Measurements from ENCODE around the gene RSPH6A. TPM values are rescaled to one million over a fixed set of nuclear protein-coding genes. Genes with fewer than 3 reads are reported as not detected.

RSPH6A gene
- total and polyA plus RNA-seq, 2 of the 13 experiments (the other 11 are each of a cell fraction or from before 2014, with no cell fraction given), result 0.07 TPM; not detected in 1

DNA sequence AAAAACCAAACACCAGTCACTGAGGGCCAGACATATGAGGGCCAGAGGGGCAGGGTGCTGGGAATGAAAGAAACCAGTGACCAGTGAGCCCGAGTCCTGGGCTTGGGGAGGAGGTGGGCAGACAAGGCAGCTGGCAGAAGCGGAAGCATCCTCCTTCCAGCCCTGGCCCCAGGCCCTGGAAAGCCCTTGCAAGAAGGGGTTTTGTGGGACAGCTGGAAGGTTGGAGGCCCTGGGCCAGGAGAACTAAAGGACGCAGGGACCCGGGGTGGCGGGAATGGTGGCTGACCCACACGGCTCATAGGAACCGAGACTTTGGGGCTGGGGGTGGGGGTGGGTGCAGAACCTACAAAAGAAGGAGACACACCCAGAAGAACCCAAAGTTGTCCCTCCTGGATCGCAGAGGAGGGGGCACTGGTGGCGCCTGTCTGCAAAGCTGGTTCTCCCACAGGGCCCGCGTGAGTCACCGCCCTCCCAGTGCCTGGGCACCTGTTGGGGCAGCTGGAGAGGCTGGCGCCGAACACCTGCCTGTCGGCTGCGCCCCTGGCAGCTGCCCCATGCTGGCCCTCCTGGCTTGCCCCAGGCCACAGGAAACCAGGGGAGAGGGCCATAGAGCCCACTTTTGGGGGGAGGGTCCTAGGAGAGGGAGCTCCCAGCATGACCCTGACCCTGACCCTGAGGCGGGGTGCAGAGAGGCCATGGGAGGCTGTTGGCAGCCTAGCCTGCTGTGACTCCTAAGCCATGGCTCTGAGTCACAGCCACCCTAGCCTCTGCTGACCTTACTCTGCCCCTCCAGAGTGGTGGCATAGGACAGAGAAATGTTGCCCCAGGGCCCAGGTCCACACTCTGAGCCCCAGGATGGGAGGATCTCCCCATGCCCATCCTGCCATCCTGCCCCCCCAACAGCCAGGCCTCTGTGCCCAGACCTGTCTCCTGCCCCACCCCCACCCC lies 33.6 kb downstream of the RSPH6A start:
- no peak overlapping the region for H3K9ac ChIP-seq (ENCODE audit: insufficient read depth, low read depth, low read length)
- DNase-seq (ENCODE audit: low spot score), result no peak
- H3K36me3 ChIP-seq (replicated peaks in 1 of 2; ENCODE audit: control insufficient read depth in 1 of 2, insufficient read depth in 2 of 2, low read length in 2 of 2), result peaks cover 3 to 4% of the 10 kb centered on the region in 2 experiments; a peak in 2 of 5 replicates
- H4K20me1 ChIP-seq (ENCODE audit: insufficient read depth, low read length), result peaks cover 4% of the 10 kb centered on the region; the same call in 1 of the 2 replicates
- ChIA-PET POLR2A (interaction anchor here (0.9 to 4.7 kb wide), 4 partner anchors 9 to 104 kb away, joined by 3 to 53 read pairs (median 4); partner anchors contain the start of genes IRF2BP1 and SIX5), CTCF (ENCODE audit: low intra/inter-chr PET ratio, low total read pairs) (no interaction called here)
- H2AFZ ChIP-seq (ENCODE audit: low read length), result no peak overlapping the region
- H3K4me1 ChIP-seq (ENCODE audit: insufficient read depth, low read length), result peaks cover 35% of the 10 kb centered on the region
- H3K27ac ChIP-seq (ENCODE audit: extremely low read length, insufficient read depth, low read length), result no peak overlapping the region
- peak overlapping the region in 2 of 3 experiments; percentile 11 to 61; a peak in 2 of 6 replicates for H3K4me3 ChIP-seq (replicated peaks in 1 of 3; ENCODE audit: insufficient read depth in 1 of 3, low read depth in 2 of 3, low read length in 3 of 3)
- H3K9me3 ChIP-seq (ENCODE audit: low read length), result no peaks in the 10 kb centered on the region
- H3K79me2 ChIP-seq (ENCODE audit: insufficient read depth, low read length), result no peaks in the 10 kb centered on the region
- in situ Hi-C loops (cut with HindIII; ENCODE audit: extremely low pct_ligation_motif_present, low pct_unique_long_range_greater_than_20kb), result no loop called here
- no TSS peak for BruUV-seq (replicated peaks)
- H3K27me3 ChIP-seq (ENCODE audit: control insufficient read depth in 1 of 2, insufficient read depth in 2 of 2, low read length in 2 of 2), result no peaks in the 10 kb centered on the region; a peak in 1 of 5 replicates
- peak; percentile 52 for ATAC-seq
- 24% methylated on average over 10 of the region's 17 CpGs for WGBS (ENCODE audit: low lambda C conversion rate)
- intact Hi-C loops (cut with micrococcal nuclease; ENCODE audit: unreplicated experiment), result no loop called here
- no peak for FAIRE-seq
- H3K4me2 ChIP-seq (ENCODE audit: low read depth, low read length), result peak overlapping the region; percentile 66
- TF ChIP-seq, protein P1, sequence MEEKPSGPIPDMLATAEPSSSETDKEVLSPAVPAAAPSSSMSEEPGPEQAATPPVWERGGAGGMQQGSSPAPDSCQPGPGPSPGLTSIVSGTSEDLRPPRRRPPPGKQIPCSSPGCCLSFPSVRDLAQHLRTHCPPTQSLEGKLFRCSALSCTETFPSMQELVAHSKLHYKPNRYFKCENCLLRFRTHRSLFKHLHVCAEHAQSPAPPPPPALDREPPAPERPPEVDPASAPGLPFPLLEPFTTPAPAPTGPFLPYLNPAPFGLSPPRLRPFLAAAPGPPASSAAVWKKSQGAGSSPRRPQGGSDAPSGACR (CRISPR knock-in tag; IDR thresholded peaks at IDR 0.05), result no peak
- TF ChIP-seq ZNF746 (CRISPR knock-in tag; IDR thresholded peaks at IDR 0.05) (no peak), ONECUT2 (CRISPR knock-in tag; IDR thresholded peaks at IDR 0.05) (no peak), ZBTB8A (CRISPR knock-in tag; IDR thresholded peaks at IDR 0.05; ENCODE audit: borderline replicate concordance, low read depth) (no peak), RBAK (CRISPR knock-in tag; IDR thresholded peaks at IDR 0.05) (no peak), NONO (IDR thresholded peaks at IDR 0.05) (no peak), NONO (CRISPR knock-in tag; conservative IDR thresholded peaks at IDR 0.05) (0 out of 2 replicates have a peak, but pooled peaks have one; percentile 33), ZC3H13 (CRISPR knock-in tag; IDR thresholded peaks at IDR 0.05) (peak; percentile 60; the same call in 1 of the 2 replicates), TBX3 (IDR thresholded peaks at IDR 0.05; ENCODE audit: borderline replicate concordance) (no peak), ZNF503 (CRISPR knock-in tag; IDR thresholded peaks at IDR 0.05) (no peak), ZNF552 (CRISPR knock-in tag; IDR thresholded peaks at IDR 0.05; ENCODE audit: borderline replicate concordance) (no peak), ZNF30 (CRISPR knock-in tag; IDR thresholded peaks at IDR 0.05) (no peak), SNAI1 (CRISPR knock-in tag; IDR thresholded peaks at IDR 0.05; ENCODE audit: borderline replicate concordance) (no peak)
- TF ChIP-seq, protein P2, sequence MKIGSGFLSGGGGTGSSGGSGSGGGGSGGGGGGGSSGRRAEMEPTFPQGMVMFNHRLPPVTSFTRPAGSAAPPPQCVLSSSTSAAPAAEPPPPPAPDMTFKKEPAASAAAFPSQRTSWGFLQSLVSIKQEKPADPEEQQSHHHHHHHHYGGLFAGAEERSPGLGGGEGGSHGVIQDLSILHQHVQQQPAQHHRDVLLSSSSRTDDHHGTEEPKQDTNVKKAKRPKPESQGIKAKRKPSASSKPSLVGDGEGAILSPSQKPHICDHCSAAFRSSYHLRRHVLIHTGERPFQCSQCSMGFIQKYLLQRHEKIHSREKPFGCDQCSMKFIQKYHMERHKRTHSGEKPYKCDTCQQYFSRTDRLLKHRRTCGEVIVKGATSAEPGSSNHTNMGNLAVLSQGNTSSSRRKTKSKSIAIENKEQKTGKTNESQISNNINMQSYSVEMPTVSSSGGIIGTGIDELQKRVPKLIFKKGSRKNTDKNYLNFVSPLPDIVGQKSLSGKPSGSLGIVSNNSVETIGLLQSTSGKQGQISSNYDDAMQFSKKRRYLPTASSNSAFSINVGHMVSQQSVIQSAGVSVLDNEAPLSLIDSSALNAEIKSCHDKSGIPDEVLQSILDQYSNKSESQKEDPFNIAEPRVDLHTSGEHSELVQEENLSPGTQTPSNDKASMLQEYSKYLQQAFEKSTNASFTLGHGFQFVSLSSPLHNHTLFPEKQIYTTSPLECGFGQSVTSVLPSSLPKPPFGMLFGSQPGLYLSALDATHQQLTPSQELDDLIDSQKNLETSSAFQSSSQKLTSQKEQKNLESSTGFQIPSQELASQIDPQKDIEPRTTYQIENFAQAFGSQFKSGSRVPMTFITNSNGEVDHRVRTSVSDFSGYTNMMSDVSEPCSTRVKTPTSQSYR (CRISPR knock-in tag; IDR thresholded peaks at IDR 0.05; ENCODE audit: borderline replicate concordance), result 0 out of 2 replicates have a peak, but pooled peaks have one; percentile 13
- TF ChIP-seq, protein P3, sequence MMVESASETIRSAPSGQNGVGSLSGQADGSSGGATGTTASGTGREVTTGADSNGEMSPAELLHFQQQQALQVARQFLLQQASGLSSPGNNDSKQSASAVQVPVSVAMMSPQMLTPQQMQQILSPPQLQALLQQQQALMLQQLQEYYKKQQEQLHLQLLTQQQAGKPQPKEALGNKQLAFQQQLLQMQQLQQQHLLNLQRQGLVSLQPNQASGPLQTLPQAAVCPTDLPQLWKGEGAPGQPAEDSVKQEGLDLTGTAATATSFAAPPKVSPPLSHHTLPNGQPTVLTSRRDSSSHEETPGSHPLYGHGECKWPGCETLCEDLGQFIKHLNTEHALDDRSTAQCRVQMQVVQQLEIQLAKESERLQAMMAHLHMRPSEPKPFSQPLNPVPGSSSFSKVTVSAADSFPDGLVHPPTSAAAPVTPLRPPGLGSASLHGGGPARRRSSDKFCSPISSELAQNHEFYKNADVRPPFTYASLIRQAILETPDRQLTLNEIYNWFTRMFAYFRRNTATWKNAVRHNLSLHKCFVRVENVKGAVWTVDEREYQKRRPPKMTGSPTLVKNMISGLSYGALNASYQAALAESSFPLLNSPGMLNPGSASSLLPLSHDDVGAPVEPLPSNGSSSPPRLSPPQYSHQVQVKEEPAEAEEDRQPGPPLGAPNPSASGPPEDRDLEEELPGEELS (CRISPR knock-in tag; IDR thresholded peaks at IDR 0.05), result no peak

Data from HepG2 (cell line).